Measurements from ENCODE around the gene PLA2G4B.

The PLA2G4B gene

GRCh38 chr15:41848631-41849030, 10.0 kb downstream of the PLA2G4B start:
- H3K9me3 ChIP-seq (ENCODE audit: control insufficient read depth in 2 of 2, low read length in 2 of 2): no peaks in the 10 kb centered on the region
- H3K4me3 ChIP-seq (ENCODE audit: low read length in 2 of 2): no peak overlapping the region
- peaks cover 21 to 25% of the 10 kb centered on the region in 2 donors for H3K36me3 ChIP-seq (ENCODE audit: control insufficient read depth in 2 of 2, insufficient read depth in 2 of 2, low read length in 2 of 2)
- H3K4me1 ChIP-seq (ENCODE audit: control insufficient read depth in 2 of 2, insufficient read depth in 2 of 2, low read length in 2 of 2): no peaks in the 10 kb centered on the region
- no peak overlapping the region for H3K9ac ChIP-seq (ENCODE audit: low read depth in 1 of 2, low read length in 2 of 2)
- no peak overlapping the region for H3K27ac ChIP-seq (ENCODE audit: low read depth in 2 of 2, low read length in 2 of 2)
- H3K27me3 ChIP-seq (ENCODE audit: control insufficient read depth in 2 of 2, insufficient read depth in 2 of 2, low read length in 2 of 2): no peaks in the 10 kb centered on the region

DNA sequence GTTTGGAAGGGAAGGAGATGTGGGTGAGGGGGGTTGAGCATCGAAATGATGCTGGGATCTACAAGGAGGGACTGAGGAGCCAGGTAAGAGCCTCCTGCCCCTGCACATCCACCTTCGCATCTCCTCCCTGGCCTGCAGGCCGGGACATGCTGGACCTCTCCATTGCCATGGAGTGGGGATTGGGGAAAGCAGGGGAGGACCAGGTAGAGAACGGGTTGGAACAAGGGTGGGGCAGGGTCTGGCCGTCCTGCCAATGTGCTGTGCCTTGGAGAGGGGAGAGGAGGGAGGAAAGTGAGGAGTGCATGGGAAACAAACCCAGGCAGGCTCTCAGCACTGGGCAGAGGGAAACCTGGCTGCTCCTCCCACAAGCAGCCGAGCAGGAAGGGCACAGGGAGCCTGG, 10.6 kb downstream of the PLA2G4B start:
- no peak overlapping the region for H3K4me3 ChIP-seq (ENCODE audit: low read length in 2 of 2)
- H3K4me1 ChIP-seq (ENCODE audit: control insufficient read depth in 2 of 2, insufficient read depth in 2 of 2, low read length in 2 of 2): no peaks in the 10 kb centered on the region
- peaks cover 18 to 25% of the 10 kb centered on the region in 2 donors for H3K36me3 ChIP-seq (ENCODE audit: control insufficient read depth in 2 of 2, insufficient read depth in 2 of 2, low read length in 2 of 2)
- H3K9me3 ChIP-seq (ENCODE audit: control insufficient read depth in 2 of 2, low read length in 2 of 2): no peaks in the 10 kb centered on the region
- H3K27ac ChIP-seq (ENCODE audit: low read depth in 2 of 2, low read length in 2 of 2): no peak overlapping the region
- H3K9ac ChIP-seq (ENCODE audit: low read depth in 1 of 2, low read length in 2 of 2): no peak overlapping the region
- no peaks in the 10 kb centered on the region for H3K27me3 ChIP-seq (ENCODE audit: control insufficient read depth in 2 of 2, insufficient read depth in 2 of 2, low read length in 2 of 2)

DNA sequence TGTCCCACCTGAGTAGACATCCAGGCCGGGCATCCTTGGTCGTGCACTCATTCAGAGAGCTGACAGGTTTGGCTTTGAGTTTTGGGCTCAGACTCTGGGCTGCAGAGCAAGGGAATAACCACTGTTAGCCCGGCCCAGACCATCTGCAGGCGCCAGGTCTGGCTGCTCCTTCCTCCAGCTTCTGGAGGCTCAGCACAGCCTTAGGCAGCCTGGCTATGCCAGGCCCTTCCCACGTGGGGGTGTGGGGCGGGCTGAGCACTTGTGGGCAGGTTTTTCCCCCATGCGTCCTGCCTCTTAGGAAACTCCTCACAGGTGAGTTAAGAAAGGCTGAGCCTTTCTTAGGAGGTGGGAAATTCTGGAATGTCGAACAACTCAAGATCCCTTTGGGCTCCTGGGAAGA, 11.2 kb downstream of the PLA2G4B start:
- no peaks in the 10 kb centered on the region for H3K4me1 ChIP-seq (ENCODE audit: control insufficient read depth in 2 of 2, insufficient read depth in 2 of 2, low read length in 2 of 2)
- no peak overlapping the region for H3K27ac ChIP-seq (ENCODE audit: low read depth in 2 of 2, low read length in 2 of 2)
- peaks cover 18 to 24% of the 10 kb centered on the region in 2 donors for H3K36me3 ChIP-seq (ENCODE audit: control insufficient read depth in 2 of 2, insufficient read depth in 2 of 2, low read length in 2 of 2)
- H3K9me3 ChIP-seq (ENCODE audit: control insufficient read depth in 2 of 2, low read length in 2 of 2): no peaks in the 10 kb centered on the region
- H3K4me3 ChIP-seq (ENCODE audit: low read length in 2 of 2): no peak overlapping the region
- H3K27me3 ChIP-seq (ENCODE audit: control insufficient read depth in 2 of 2, insufficient read depth in 2 of 2, low read length in 2 of 2): no peaks in the 10 kb centered on the region
- no peak overlapping the region for H3K9ac ChIP-seq (ENCODE audit: low read depth in 1 of 2, low read length in 2 of 2)

- Histone ChIP-seq H3K9me3 (ENCODE audit: control insufficient read depth in 2 of 2, low read length in 2 of 2) (no peaks in the 10 kb centered on the region), H3K27me3 (ENCODE audit: control insufficient read depth in 2 of 2, insufficient read depth in 2 of 2, low read length in 2 of 2) (no peaks in the 10 kb centered on the region), H3K27ac (ENCODE audit: low read depth in 2 of 2, low read length in 2 of 2) (no peak overlapping the region), H3K4me1 (ENCODE audit: control insufficient read depth in 2 of 2, insufficient read depth in 2 of 2, low read length in 2 of 2) (no peaks in the 10 kb centered on the region), H3K4me3 (ENCODE audit: low read length in 2 of 2) (no peak overlapping the region), H3K36me3 (ENCODE audit: control insufficient read depth in 2 of 2, insufficient read depth in 2 of 2, low read length in 2 of 2) (peaks cover 18 to 21% of the 10 kb centered on the region in 2 donors), H3K9ac (ENCODE audit: low read depth in 1 of 2, low read length in 2 of 2) (no peak overlapping the region)
Observed at GRCh38 chr15:41850482-41851166, 12.0 kb downstream of the PLA2G4B start.

DNA sequence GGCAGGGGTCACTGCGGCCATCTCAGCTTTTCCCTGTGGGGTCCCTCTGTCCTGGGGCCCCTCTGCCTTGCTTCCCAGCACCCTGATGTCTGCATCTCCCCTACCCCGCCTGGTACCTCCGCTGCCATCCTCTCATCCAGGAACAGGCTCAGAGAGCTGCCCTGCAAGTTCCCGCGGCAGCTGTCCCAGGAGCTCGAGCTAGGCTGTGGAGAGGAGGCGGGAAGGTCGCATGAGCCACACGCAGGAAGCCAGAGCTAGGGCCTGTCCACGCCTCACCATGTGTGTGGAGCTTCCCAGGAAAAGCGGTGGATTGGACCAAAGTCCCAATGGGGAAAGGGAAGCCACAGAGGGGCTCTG, 12.5 kb downstream of the PLA2G4B start:
- H3K36me3 ChIP-seq (ENCODE audit: control insufficient read depth in 2 of 2, insufficient read depth in 2 of 2, low read length in 2 of 2): peaks cover 18 to 20% of the 10 kb centered on the region in 2 donors
- H3K4me3 ChIP-seq (ENCODE audit: low read length in 2 of 2): no peak overlapping the region
- no peak overlapping the region for H3K9ac ChIP-seq (ENCODE audit: low read depth in 1 of 2, low read length in 2 of 2)
- H3K27me3 ChIP-seq (ENCODE audit: control insufficient read depth in 2 of 2, insufficient read depth in 2 of 2, low read length in 2 of 2): no peaks in the 10 kb centered on the region
- no peak overlapping the region for H3K27ac ChIP-seq (ENCODE audit: low read depth in 2 of 2, low read length in 2 of 2)
- H3K4me1 ChIP-seq (ENCODE audit: control insufficient read depth in 2 of 2, insufficient read depth in 2 of 2, low read length in 2 of 2): no peaks in the 10 kb centered on the region
- H3K9me3 ChIP-seq (ENCODE audit: control insufficient read depth in 2 of 2, low read length in 2 of 2): no peaks in the 10 kb centered on the region

DNA sequence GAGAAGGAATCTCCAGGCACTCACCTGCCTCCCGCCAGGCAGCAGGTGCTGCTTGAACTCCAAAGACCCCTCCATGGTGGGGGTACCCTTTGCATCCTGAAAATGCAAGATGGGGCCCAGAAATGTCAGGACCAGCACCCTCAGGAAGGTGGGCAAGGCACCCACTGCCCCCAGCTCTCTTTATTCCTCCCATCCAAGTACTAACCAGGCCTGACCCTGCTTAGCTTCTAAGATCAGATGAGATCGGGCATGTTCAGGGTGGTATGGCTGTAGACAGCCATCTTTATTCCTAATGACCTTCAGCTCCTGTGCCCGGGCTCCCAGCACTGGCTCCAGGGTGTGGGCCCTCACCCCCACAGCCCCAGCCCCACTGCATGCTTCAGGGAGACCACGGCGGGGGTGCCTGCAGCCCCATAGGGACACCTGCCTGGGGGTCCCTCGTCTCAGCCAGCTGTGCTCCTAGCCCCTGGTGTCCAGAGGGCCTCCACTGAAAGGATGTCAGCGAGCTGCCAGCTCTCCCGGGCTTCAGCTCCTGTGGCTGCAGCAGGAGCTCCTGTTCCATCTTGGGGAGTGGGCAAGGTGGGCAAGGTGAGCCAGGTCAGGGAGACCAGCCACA, 13.2 kb downstream of the PLA2G4B start:
- Histone ChIP-seq H3K27ac (ENCODE audit: low read depth in 2 of 2, low read length in 2 of 2) (no peak overlapping the region), H3K9ac (ENCODE audit: low read depth in 1 of 2, low read length in 2 of 2) (no peak overlapping the region), H3K4me1 (ENCODE audit: control insufficient read depth in 2 of 2, insufficient read depth in 2 of 2, low read length in 2 of 2) (no peaks in the 10 kb centered on the region), H3K9me3 (ENCODE audit: control insufficient read depth in 2 of 2, low read length in 2 of 2) (no peaks in the 10 kb centered on the region), H3K27me3 (ENCODE audit: control insufficient read depth in 2 of 2, insufficient read depth in 2 of 2, low read length in 2 of 2) (no peaks in the 10 kb centered on the region), H3K4me3 (ENCODE audit: low read length in 2 of 2) (no peak overlapping the region), H3K36me3 (ENCODE audit: control insufficient read depth in 2 of 2, insufficient read depth in 2 of 2, low read length in 2 of 2) (peaks cover 13% of the 10 kb centered on the region in 2 donors)

- Histone ChIP-seq H3K4me3 (ENCODE audit: low read length in 2 of 2) (no peak overlapping the region), H3K4me1 (ENCODE audit: control insufficient read depth in 2 of 2, insufficient read depth in 2 of 2, low read length in 2 of 2) (no peaks in the 10 kb centered on the region), H3K9me3 (ENCODE audit: control insufficient read depth in 2 of 2, low read length in 2 of 2) (no peaks in the 10 kb centered on the region), H3K27me3 (ENCODE audit: control insufficient read depth in 2 of 2, insufficient read depth in 2 of 2, low read length in 2 of 2) (no peaks in the 10 kb centered on the region), H3K27ac (ENCODE audit: low read depth in 2 of 2, low read length in 2 of 2) (no peak overlapping the region), H3K9ac (ENCODE audit: low read depth in 1 of 2, low read length in 2 of 2) (no peak overlapping the region), H3K36me3 (ENCODE audit: control insufficient read depth in 2 of 2, insufficient read depth in 2 of 2, low read length in 2 of 2) (peaks cover 4 to 7% of the 10 kb centered on the region in 2 donors)
Observed at GRCh38 chr15:41852736-41853590, 14.3 kb downstream of the PLA2G4B start.

GRCh38 chr15:41853831-41854230, 15.2 kb downstream of the PLA2G4B start:
- H3K27me3 ChIP-seq (ENCODE audit: control insufficient read depth in 2 of 2, insufficient read depth in 2 of 2, low read length in 2 of 2): no peaks in the 10 kb centered on the region
- H3K4me1 ChIP-seq (ENCODE audit: control insufficient read depth in 2 of 2, insufficient read depth in 2 of 2, low read length in 2 of 2): no peaks in the 10 kb centered on the region
- no peak overlapping the region for H3K4me3 ChIP-seq (ENCODE audit: low read length in 2 of 2)
- H3K9me3 ChIP-seq (ENCODE audit: control insufficient read depth in 2 of 2, low read length in 2 of 2): no peaks in the 10 kb centered on the region
- no peak overlapping the region for H3K9ac ChIP-seq (ENCODE audit: low read depth in 1 of 2, low read length in 2 of 2)
- H3K36me3 ChIP-seq (ENCODE audit: control insufficient read depth in 2 of 2, insufficient read depth in 2 of 2, low read length in 2 of 2): no peaks in the 10 kb centered on the region
- H3K27ac ChIP-seq (ENCODE audit: low read depth in 2 of 2, low read length in 2 of 2): no peak overlapping the region

- Histone ChIP-seq H3K27ac (ENCODE audit: low read depth in 2 of 2, low read length in 2 of 2) (no peak overlapping the region), H3K4me1 (ENCODE audit: control insufficient read depth in 2 of 2, insufficient read depth in 2 of 2, low read length in 2 of 2) (no peaks in the 10 kb centered on the region), H3K9ac (ENCODE audit: low read depth in 1 of 2, low read length in 2 of 2) (no peak overlapping the region), H3K36me3 (ENCODE audit: control insufficient read depth in 2 of 2, insufficient read depth in 2 of 2, low read length in 2 of 2) (no peaks in the 10 kb centered on the region), H3K27me3 (ENCODE audit: control insufficient read depth in 2 of 2, insufficient read depth in 2 of 2, low read length in 2 of 2) (no peaks in the 10 kb centered on the region), H3K4me3 (ENCODE audit: low read length in 2 of 2) (no peak overlapping the region), H3K9me3 (ENCODE audit: control insufficient read depth in 2 of 2, low read length in 2 of 2) (no peaks in the 10 kb centered on the region)
Observed at GRCh38 chr15:41854443-41854842, 15.8 kb downstream of the PLA2G4B start.

- no peak overlapping the region for H3K9ac ChIP-seq (ENCODE audit: low read depth in 1 of 2, low read length in 2 of 2)
- H3K4me3 ChIP-seq (ENCODE audit: low read length in 2 of 2): no peak overlapping the region
- no peaks in the 10 kb centered on the region for H3K36me3 ChIP-seq (ENCODE audit: control insufficient read depth in 2 of 2, insufficient read depth in 2 of 2, low read length in 2 of 2)
- no peaks in the 10 kb centered on the region for H3K9me3 ChIP-seq (ENCODE audit: control insufficient read depth in 2 of 2, low read length in 2 of 2)
- no peaks in the 10 kb centered on the region for H3K4me1 ChIP-seq (ENCODE audit: control insufficient read depth in 2 of 2, insufficient read depth in 2 of 2, low read length in 2 of 2)
- H3K27me3 ChIP-seq (ENCODE audit: control insufficient read depth in 2 of 2, insufficient read depth in 2 of 2, low read length in 2 of 2): no peaks in the 10 kb centered on the region
- no peak overlapping the region for H3K27ac ChIP-seq (ENCODE audit: low read depth in 2 of 2, low read length in 2 of 2)
Observed at GRCh38 chr15:41855261-41855961, 16.8 kb downstream of the PLA2G4B start.
